Measurements from ENCODE around the gene LY6G6F. TPM values are rescaled to one million over a fixed set of nuclear protein-coding genes. Genes with fewer than 3 reads are reported as not detected.

LY6G6F gene, protein sequence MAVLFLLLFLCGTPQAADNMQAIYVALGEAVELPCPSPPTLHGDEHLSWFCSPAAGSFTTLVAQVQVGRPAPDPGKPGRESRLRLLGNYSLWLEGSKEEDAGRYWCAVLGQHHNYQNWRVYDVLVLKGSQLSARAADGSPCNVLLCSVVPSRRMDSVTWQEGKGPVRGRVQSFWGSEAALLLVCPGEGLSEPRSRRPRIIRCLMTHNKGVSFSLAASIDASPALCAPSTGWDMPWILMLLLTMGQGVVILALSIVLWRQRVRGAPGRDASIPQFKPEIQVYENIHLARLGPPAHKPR
- 0.97 TPM for total RNA-seq
- long read RNA-seq, partial matches to known transcripts, result 0 of 2 reads
- long read RNA-seq, other reads (novel, unspliced or antisense), result 1 of 2 reads

GRCh38 chr6:31706599-31706998 lies at the start of gene LY6G6F:
TSS of gene LY6G6F (plus strand) at chr6:31706866. CDS start at chr6:31706907, 41 bp downstream.
- DNase-seq, result no peak
- Histone ChIP-seq H3K9me3 (no peaks in the 10 kb centered on the region), H3K27me3 (ENCODE audit: low read depth) (no peaks in the 10 kb centered on the region), H3K4me1 (peaks cover 20% of the 10 kb centered on the region), H3K4me3 (no peak within 1 kb of the TSS), H3K27ac (no peak within 1 kb of the TSS), H3K36me3 (no peaks in the 10 kb centered on the region)
- intact Hi-C loops (cut with DNase I), result no loop called here
- TF ChIP-seq, protein P1, sequence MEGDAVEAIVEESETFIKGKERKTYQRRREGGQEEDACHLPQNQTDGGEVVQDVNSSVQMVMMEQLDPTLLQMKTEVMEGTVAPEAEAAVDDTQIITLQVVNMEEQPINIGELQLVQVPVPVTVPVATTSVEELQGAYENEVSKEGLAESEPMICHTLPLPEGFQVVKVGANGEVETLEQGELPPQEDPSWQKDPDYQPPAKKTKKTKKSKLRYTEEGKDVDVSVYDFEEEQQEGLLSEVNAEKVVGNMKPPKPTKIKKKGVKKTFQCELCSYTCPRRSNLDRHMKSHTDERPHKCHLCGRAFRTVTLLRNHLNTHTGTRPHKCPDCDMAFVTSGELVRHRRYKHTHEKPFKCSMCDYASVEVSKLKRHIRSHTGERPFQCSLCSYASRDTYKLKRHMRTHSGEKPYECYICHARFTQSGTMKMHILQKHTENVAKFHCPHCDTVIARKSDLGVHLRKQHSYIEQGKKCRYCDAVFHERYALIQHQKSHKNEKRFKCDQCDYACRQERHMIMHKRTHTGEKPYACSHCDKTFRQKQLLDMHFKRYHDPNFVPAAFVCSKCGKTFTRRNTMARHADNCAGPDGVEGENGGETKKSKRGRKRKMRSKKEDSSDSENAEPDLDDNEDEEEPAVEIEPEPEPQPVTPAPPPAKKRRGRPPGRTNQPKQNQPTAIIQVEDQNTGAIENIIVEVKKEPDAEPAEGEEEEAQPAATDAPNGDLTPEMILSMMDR (IDR thresholded peaks at IDR 0.05), result no peak
- ATAC-seq, result no peak

DNA sequence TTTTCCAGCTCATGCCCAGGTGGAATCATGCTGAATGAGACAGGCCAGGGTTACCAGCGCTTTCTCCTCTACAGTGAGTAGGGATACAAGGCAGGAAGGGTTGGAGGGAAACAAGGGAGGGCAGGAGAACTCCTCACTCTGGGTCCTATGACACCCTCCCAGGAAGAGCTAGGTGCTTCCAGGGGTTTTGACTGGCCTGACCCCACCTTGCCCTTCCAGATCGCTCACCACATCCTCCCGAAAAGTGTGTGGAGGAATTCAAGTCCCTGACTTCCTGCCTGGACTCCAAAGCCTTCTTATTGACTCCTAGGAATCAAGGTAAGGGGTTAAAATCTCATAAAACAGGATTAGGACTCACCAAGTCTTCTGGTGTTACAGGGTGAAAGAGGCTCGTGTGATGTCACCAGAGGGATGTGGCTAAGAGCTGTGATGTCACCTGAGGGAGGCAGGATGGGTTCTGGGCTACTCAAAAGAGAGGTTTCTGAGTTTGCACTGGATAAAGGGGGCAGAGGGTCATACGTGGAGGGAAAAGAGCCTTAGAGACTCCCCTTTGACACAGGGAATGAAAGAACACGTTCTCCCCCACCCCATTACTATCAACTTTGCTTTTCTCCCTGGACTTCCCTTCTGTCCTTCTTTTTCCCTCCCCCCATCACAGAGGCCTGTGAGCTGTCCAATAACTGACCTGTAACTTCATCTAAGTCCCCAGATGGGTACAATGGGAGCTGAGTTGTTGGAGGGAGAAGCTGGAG lies 49.1 kb upstream of the LY6G6F start:
- no peak for DNase-seq
- ATAC-seq, result no peak
- no peak overlapping the region for H3K4me3 ChIP-seq
- peaks cover 51% of the 10 kb centered on the region for H3K4me1 ChIP-seq
- intact Hi-C loops (cut with DNase I), result no loop called here
- no peaks in the 10 kb centered on the region for H3K9me3 ChIP-seq
- peak overlapping the region; percentile 6 for H3K27ac ChIP-seq
- TF ChIP-seq, protein P1 (IDR thresholded peaks at IDR 0.05), result no peak
- H3K36me3 ChIP-seq, result peaks cover 36% of the 10 kb centered on the region
- no peaks in the 10 kb centered on the region for H3K27me3 ChIP-seq (ENCODE audit: low read depth)

GRCh38 chr6:31658158-31658688 lies 48.4 kb upstream of the LY6G6F start:
- Histone ChIP-seq H3K4me3 (peak overlapping the region; percentile 3), H3K27me3 (ENCODE audit: low read depth) (no peaks in the 10 kb centered on the region), H3K36me3 (peaks cover 38% of the 10 kb centered on the region), H3K27ac (peak overlapping the region; percentile 6), H3K4me1 (peaks cover 56% of the 10 kb centered on the region), H3K9me3 (no peaks in the 10 kb centered on the region)
- DNase-seq (no peak), ATAC-seq (no peak)
- TF ChIP-seq, protein P1 (IDR thresholded peaks at IDR 0.05), result no peak
- intact Hi-C loops (cut with DNase I), result no loop called here

DNA sequence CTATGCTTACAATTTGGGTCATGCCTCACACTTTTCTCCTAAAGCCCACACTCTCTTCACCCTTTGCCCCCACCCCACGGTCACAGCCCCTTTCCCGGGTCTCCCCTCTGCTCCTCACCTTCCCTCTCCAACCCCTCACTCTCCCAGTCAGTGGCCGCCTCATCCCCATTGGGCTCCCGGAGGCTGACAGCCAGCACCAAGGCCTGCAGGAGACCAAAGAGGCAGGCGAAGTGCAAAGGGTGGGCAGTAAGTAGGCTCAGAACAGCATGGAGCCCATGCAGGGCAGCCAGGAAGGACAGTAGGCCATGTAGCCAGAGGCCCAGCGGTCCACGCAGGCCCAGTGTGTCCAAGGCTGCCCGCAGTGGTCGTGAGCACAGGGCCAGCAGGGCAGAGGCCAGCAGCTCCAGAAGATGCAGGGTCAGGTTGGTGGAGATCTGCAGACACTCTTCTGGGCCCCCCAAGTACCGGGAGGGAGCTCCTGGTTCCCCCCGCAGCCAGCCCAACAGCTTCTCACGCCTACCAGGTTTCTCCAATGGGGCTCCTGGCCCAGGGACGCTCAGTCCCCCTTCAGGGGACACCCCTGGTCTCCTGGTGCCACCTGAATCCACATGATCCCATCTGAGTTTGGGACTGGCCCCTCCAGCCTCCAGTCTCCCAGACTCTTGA lies 47.5 kb upstream of the LY6G6F start:
- DNase-seq (no peak), ATAC-seq (no peak)
- intact Hi-C loops (cut with DNase I), result no loop called here
- Histone ChIP-seq H3K4me1 (peaks cover 56% of the 10 kb centered on the region), H3K9me3 (no peaks in the 10 kb centered on the region), H3K36me3 (peaks cover 45% of the 10 kb centered on the region), H3K27ac (peak overlapping the region; percentile 90), H3K27me3 (ENCODE audit: low read depth) (no peaks in the 10 kb centered on the region), H3K4me3 (peak overlapping the region; percentile 96)
- TF ChIP-seq, protein P1 (IDR thresholded peaks at IDR 0.05), result no peak

- H3K27me3 ChIP-seq (ENCODE audit: low read depth), result no peaks in the 10 kb centered on the region
- peak; percentile 51 to 68 for ATAC-seq
- peaks cover 45% of the 10 kb centered on the region for H3K36me3 ChIP-seq
- TF ChIP-seq, protein P1 (IDR thresholded peaks at IDR 0.05), result no peak
- intact Hi-C loops (cut with DNase I), result no loop called here
- peaks cover 60% of the 10 kb centered on the region for H3K4me1 ChIP-seq
- H3K27ac ChIP-seq, result peak overlapping the region; percentile 90
- H3K9me3 ChIP-seq, result no peaks in the 10 kb centered on the region
- DNase-seq, result no peak
- peak overlapping the region; percentile 96 for H3K4me3 ChIP-seq
Measured at GRCh38 chr6:31659649-31660380, 46.9 kb upstream of the LY6G6F start.

All from lower lobe of right lung (tissue), 2 donors.